Glomerular visceral epithelial cell (primary cell): ENCODE measurements around the gene FGD1.
"Not testable (repeated sequence)": the region's sequence is repeated elsewhere in the genome, so short reads cannot be mapped to it uniquely, and the experiment has no call there.

ENCODE experiments used
- DNase-seq: peaks from one replicate; pipeline ENCODE4 v3.0.0-alpha.2; 2016; ENCODE audit errors: extremely low spot score

The FGD1 gene

GRCh38 chrX:54495814-54496516 lies at the start of gene FGD1:
Gene FGD1, minus strand, starts transcription at chrX:54496234. Its CDS starts 802 bp downstream, at chrX:54495432.
- DNase-seq, result peak; percentile 61

GRCh38 chrX:54542239-54542638 lies 46.2 kb upstream of the FGD1 start:
- not testable (repeated sequence) for DNase-seq

GRCh38 chrX:54540289-54540688 lies 44.3 kb upstream of the FGD1 start:
- DNase-seq, result peak; percentile 5

- no peak for DNase-seq
Observed at GRCh38 chrX:54534271-54534670, 38.2 kb upstream of the FGD1 start.

- no peak for DNase-seq
Observed at GRCh38 chrX:54530357-54530900, 34.4 kb upstream of the FGD1 start.

- peak; percentile 89 for DNase-seq
Observed at GRCh38 chrX:54529552-54530356, 33.7 kb upstream of the FGD1 start, which contains the start of gene GNL3L. Gene GNL3L, plus strand, starts transcription at chrX:54530219. Its CDS starts 2,348 bp downstream, at chrX:54532567.

- no peak for DNase-seq
Observed at GRCh38 chrX:54529151-54529550, 33.1 kb upstream of the FGD1 start.

- no peak for DNase-seq
Observed at GRCh38 chrX:54509400-54509799, 13.4 kb upstream of the FGD1 start.

- DNase-seq, result no peak
Observed at GRCh38 chrX:54496936-54497335, 902 bp upstream of the FGD1 start.

- DNase-seq, result no peak
Observed at GRCh38 chrX:54496517-54496852, 451 bp upstream of the FGD1 start.

GRCh38 chrX:54494989-54495813 lies 833 bp downstream of the FGD1 start:
- peak; percentile 17 for DNase-seq

- no peak for DNase-seq
Observed at GRCh38 chrX:54494166-54494988, 1.7 kb downstream of the FGD1 start.

- peak; percentile 29 for DNase-seq
Observed at GRCh38 chrX:54492340-54492739, 3.7 kb downstream of the FGD1 start.

- not testable (repeated sequence) for DNase-seq
Observed at GRCh38 chrX:54489819-54490218, 6.2 kb downstream of the FGD1 start.

- DNase-seq, result no peak
Observed at GRCh38 chrX:54484666-54485065, 11.4 kb downstream of the FGD1 start.

GRCh38 chrX:54483946-54484345 lies 12.1 kb downstream of the FGD1 start:
- DNase-seq, result no peak

- no peak for DNase-seq
Observed at GRCh38 chrX:54482839-54483593, 13.0 kb downstream of the FGD1 start.

- peak; percentile 2 for DNase-seq
Observed at GRCh38 chrX:54479136-54480111, 16.6 kb downstream of the FGD1 start.
